ENCODE measurements around the gene SYT17. TPM values are rescaled to one million over a fixed set of nuclear protein-coding genes. Genes with fewer than 3 reads are reported as not detected.

SYT17 gene, protein sequence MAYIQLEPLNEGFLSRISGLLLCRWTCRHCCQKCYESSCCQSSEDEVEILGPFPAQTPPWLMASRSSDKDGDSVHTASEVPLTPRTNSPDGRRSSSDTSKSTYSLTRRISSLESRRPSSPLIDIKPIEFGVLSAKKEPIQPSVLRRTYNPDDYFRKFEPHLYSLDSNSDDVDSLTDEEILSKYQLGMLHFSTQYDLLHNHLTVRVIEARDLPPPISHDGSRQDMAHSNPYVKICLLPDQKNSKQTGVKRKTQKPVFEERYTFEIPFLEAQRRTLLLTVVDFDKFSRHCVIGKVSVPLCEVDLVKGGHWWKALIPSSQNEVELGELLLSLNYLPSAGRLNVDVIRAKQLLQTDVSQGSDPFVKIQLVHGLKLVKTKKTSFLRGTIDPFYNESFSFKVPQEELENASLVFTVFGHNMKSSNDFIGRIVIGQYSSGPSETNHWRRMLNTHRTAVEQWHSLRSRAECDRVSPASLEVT
- under 0.01 TPM in 2 replicates for total RNA-seq

GRCh38 chr16:19167710-19168370 is at the start of gene SYT17:
Gene SYT17 (plus strand): TSS chr16:19168240. CDS start chr16:19168647, 407 bp downstream.

GRCh38 chr16:19285431-19285830 is 117.4 kb downstream of the SYT17 start, which contains the start of gene CLEC19A:
Gene CLEC19A (plus strand): TSS chr16:19285731. CDS start chr16:19285852, 121 bp downstream.

Other genes with a start within 250 kb of the SYT17 start
- 49.1 and 57.2 TPM in 2 replicates for gene SMG1, start 241.8 kb upstream of the SYT17 start, total RNA-seq
- gene TMC7, start 184.3 kb upstream of the SYT17 start, total RNA-seq = 0.56 and 0.77 TPM in 2 replicates
- gene COQ7, start 100.6 kb upstream of the SYT17 start, total RNA-seq = 11.8 and 13.8 TPM in 2 replicates
- gene ITPRIPL2, start 54.3 kb upstream of the SYT17 start, total RNA-seq = 40.9 and 53.1 TPM in 2 replicates
- gene CLEC19A, start 117.5 kb downstream of the SYT17 start, total RNA-seq = under 0.01 TPM in 1 of 2 replicates, not detected in the other
- gene TMC5, start 249.6 kb downstream of the SYT17 start, total RNA-seq = not detected in 2 replicates